Measurements from ENCODE around the gene CMIP.

The CMIP gene

GRCh38 chr16:81645925-81646324, 201.3 kb downstream of the CMIP start:
- DNase-seq = no peak

GRCh38 chr16:81646561-81646960, 202.0 kb downstream of the CMIP start:
- DNase-seq = no peak

GRCh38 chr16:81647527-81647926, 202.9 kb downstream of the CMIP start:
- no peak for DNase-seq

- no peak for DNase-seq
These were observed 205.1 kb downstream of the CMIP start for GRCh38 chr16:81649561-81650184.

- DNase-seq = no peak
These were observed 205.7 kb downstream of the CMIP start for GRCh38 chr16:81650281-81650680.

GRCh38 chr16:81650982-81651562, 206.5 kb downstream of the CMIP start:
- DNase-seq = no peak

GRCh38 chr16:81651758-81652718, 207.4 kb downstream of the CMIP start:
- DNase-seq = no peak

GRCh38 chr16:81652798-81653505, 208.3 kb downstream of the CMIP start:
- no peak for DNase-seq

- no peak for DNase-seq
These were observed 209.7 kb downstream of the CMIP start for GRCh38 chr16:81654346-81654745.

GRCh38 chr16:81655469-81656162, 211.0 kb downstream of the CMIP start:
- DNase-seq = no peak

- no peak for DNase-seq
These were observed 212.6 kb downstream of the CMIP start for GRCh38 chr16:81657224-81657623.

GRCh38 chr16:81657781-81658180, 213.2 kb downstream of the CMIP start:
- no peak for DNase-seq

- DNase-seq = no peak
These were observed 213.8 kb downstream of the CMIP start for GRCh38 chr16:81658373-81658772.

GRCh38 chr16:81659249-81659648, 214.6 kb downstream of the CMIP start:
- DNase-seq = no peak

GRCh38 chr16:81661082-81661481, 216.5 kb downstream of the CMIP start:
- no peak for DNase-seq

GRCh38 chr16:81664153-81664552, 219.5 kb downstream of the CMIP start:
- DNase-seq = no peak

GRCh38 chr16:81665588-81665987, 221.0 kb downstream of the CMIP start:
- no peak for DNase-seq

- no peak for DNase-seq
These were observed 221.5 kb downstream of the CMIP start for GRCh38 chr16:81666113-81666512.

- no peak for DNase-seq
These were observed 223.9 kb downstream of the CMIP start for GRCh38 chr16:81668243-81669097.

GRCh38 chr16:81669473-81670350, 225.1 kb downstream of the CMIP start:
- DNase-seq = no peak

All from stimulated activated CD4-positive, alpha-beta T cell treated with anti-CD3 and anti-CD28 coated beads, Interleukin-1b, Interleukin-23, amount 100 ng/mL, for 48 hours (primary cell).